ENCODE results near the gene EFCAB12.
"Not testable (repeated sequence)": the region's sequence is repeated elsewhere in the genome, so short reads cannot be mapped to it uniquely, and the experiment has no call there.

The EFCAB12 gene

GRCh38 chr3:129421236-129421883 lies 7.1 kb downstream of the EFCAB12 start:
- DNase-seq (ENCODE audit: low read depth in 3 of 3), result no peak

- no peak for DNase-seq (ENCODE audit: low read depth in 3 of 3)
These were observed 9.0 kb downstream of the EFCAB12 start for GRCh38 chr3:129419476-129419875.

GRCh38 chr3:129418041-129418973 lies 10.1 kb downstream of the EFCAB12 start:
- DNase-seq (ENCODE audit: low read depth in 3 of 3), result no peak

- DNase-seq (ENCODE audit: low read depth in 3 of 3), result no peak
These were observed 11.1 kb downstream of the EFCAB12 start for GRCh38 chr3:129417326-129417725.

GRCh38 chr3:129416415-129416814 lies 12.0 kb downstream of the EFCAB12 start:
- no peak for DNase-seq (ENCODE audit: low read depth in 3 of 3)

GRCh38 chr3:129415830-129416229 lies 12.6 kb downstream of the EFCAB12 start:
- no peak for DNase-seq (ENCODE audit: low read depth in 3 of 3)

- no peak for DNase-seq (ENCODE audit: low read depth in 3 of 3)
These were observed 13.1 kb downstream of the EFCAB12 start for GRCh38 chr3:129415378-129415777.

- no peak for DNase-seq (ENCODE audit: low read depth in 3 of 3)
These were observed 14.5 kb downstream of the EFCAB12 start for GRCh38 chr3:129413687-129414506.

- DNase-seq (ENCODE audit: low read depth in 3 of 3), result not testable (repeated sequence)
These were observed 15.2 kb downstream of the EFCAB12 start for GRCh38 chr3:129413238-129413637.

GRCh38 chr3:129412542-129413198 lies 15.8 kb downstream of the EFCAB12 start:
- DNase-seq (ENCODE audit: low read depth in 3 of 3), result no peak

GRCh38 chr3:129410971-129411370 lies 17.5 kb downstream of the EFCAB12 start:
- no peak for DNase-seq (ENCODE audit: low read depth in 3 of 3)

- DNase-seq (ENCODE audit: low read depth in 3 of 3), result no peak
These were observed 18.9 kb downstream of the EFCAB12 start for GRCh38 chr3:129409541-129409940.

- DNase-seq (ENCODE audit: low read depth in 3 of 3), result no peak
These were observed 23.8 kb downstream of the EFCAB12 start for GRCh38 chr3:129404610-129405009.

- no peak for DNase-seq (ENCODE audit: low read depth in 3 of 3)
These were observed 24.3 kb downstream of the EFCAB12 start for GRCh38 chr3:129404130-129404529.

- no peak for DNase-seq (ENCODE audit: low read depth in 3 of 3)
These were observed 25.0 kb downstream of the EFCAB12 start for GRCh38 chr3:129403450-129403849.

GRCh38 chr3:129402616-129403015 lies 25.8 kb downstream of the EFCAB12 start:
- no peak for DNase-seq (ENCODE audit: low read depth in 3 of 3)

- no peak for DNase-seq (ENCODE audit: low read depth in 3 of 3)
These were observed 26.2 kb downstream of the EFCAB12 start for GRCh38 chr3:129402210-129402609.

GRCh38 chr3:129399895-129400357 lies 28.5 kb downstream of the EFCAB12 start:
- no peak for DNase-seq (ENCODE audit: low read depth in 3 of 3)

GRCh38 chr3:129399145-129399894 lies 29.1 kb downstream of the EFCAB12 start:
- DNase-seq (ENCODE audit: low read depth in 3 of 3), result peak; percentile 57 to 66 (median 62)

- no peak for DNase-seq (ENCODE audit: low read depth in 3 of 3)
These were observed 29.7 kb downstream of the EFCAB12 start for GRCh38 chr3:129398803-129399144.
